ENCODE results near the gene HSPA5. TPM values are rescaled to one million over a fixed set of nuclear protein-coding genes. Genes with fewer than 3 reads are reported as not detected.
"Not testable (repeated sequence)": the region's sequence is repeated elsewhere in the genome, so short reads cannot be mapped to it uniquely, and the experiment has no call there.

The HSPA5 gene
- total and polyA plus RNA-seq, 5 donors from 2014 or later = 132 to 167 (median 150) TPM

GRCh38 chr9:125200216-125201047 is 40.7 kb downstream of the HSPA5 start, which contains the start of gene RABEPK:
Gene RABEPK (plus strand): TSS chr9:125200542. CDS start chr9:125203014, 2,472 bp downstream.
- Mint-ChIP-seq H3K9me3 (no peaks in the 10 kb centered on the region), H3K4me3 (peak within 1 kb of the TSS; percentile 87 to 95 (median 92)), H3K27ac (peak within 1 kb of the TSS; percentile 95 to 97 (median 95)), H3K4me1 (peaks cover 7 to 58% (median 24%) of the 10 kb centered on the region in 4 donors), H3K36me3 (peaks cover 19% of the 10 kb centered on the region), H3K27me3 (peaks cover 4% of the 10 kb centered on the region)
- ATAC-seq (ENCODE audit: low read depth in 2 of 2) (peak; percentile 97 to 98), DNase-seq (peak; percentile 84 to 94 (median 88))
- H3K27ac ChIP-seq (ENCODE audit: insufficient read depth, low read length, poor library complexity, severe bottlenecking) = peak within 1 kb of the TSS; percentile 89
- no peaks in the 10 kb centered on the region for H3K9me3 ChIP-seq (ENCODE audit: control insufficient read depth in 2 of 2, low read length in 2 of 2)
- peak within 1 kb of the TSS; percentile 80 for H3K4me3 ChIP-seq (ENCODE audit: low read depth, low read length)
- H3K36me3 ChIP-seq (ENCODE audit: control insufficient read depth, insufficient read depth, low read length) = peaks cover 7% of the 10 kb centered on the region
- no peaks in the 10 kb centered on the region for H3K27me3 ChIP-seq (ENCODE audit: control insufficient read depth, insufficient read depth, low read length)
- H3K4me1 ChIP-seq (ENCODE audit: control insufficient read depth, insufficient read depth, low read length, poor library complexity, severe bottlenecking) = peaks cover 30% of the 10 kb centered on the region

DNA sequence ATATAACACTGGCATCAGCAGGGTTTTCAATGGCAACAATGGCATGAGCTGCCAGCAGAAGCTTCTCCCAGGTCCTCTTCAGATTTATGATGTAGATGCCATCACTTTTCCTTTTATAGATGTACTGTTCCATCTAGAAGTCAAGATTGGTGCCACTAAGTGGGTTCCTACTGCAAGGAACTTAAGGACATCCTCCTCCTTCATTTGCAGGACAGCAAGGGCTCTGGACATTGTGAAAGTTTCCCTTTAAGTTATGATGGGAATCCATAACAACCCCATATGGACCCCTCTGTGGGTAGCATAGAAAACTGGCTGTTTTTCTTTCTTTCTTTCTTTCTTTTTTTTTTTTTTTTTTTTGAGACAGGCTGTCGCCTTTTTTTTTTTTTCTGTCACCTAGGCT is 45.6 kb downstream of the HSPA5 start:
- H3K4me3 ChIP-seq (ENCODE audit: low read depth, low read length) = peak overlapping the region; percentile 58
- not testable (repeated sequence) for H3K27ac ChIP-seq (ENCODE audit: insufficient read depth, low read length, poor library complexity, severe bottlenecking); ATAC-seq (ENCODE audit: low read depth in 2 of 2); H3K27me3 Mint-ChIP-seq; H3K36me3 ChIP-seq (ENCODE audit: control insufficient read depth, insufficient read depth, low read length); H3K36me3 Mint-ChIP-seq; H3K9me3 ChIP-seq (ENCODE audit: control insufficient read depth in 2 of 2, low read length in 2 of 2); H3K9me3 Mint-ChIP-seq; DNase-seq; H3K27me3 ChIP-seq (ENCODE audit: control insufficient read depth, insufficient read depth, low read length)
- H3K4me3 Mint-ChIP-seq = peak overlapping the region; percentile 85 to 94 (median 90)
- peaks cover 69% of the 10 kb centered on the region for H3K4me1 ChIP-seq (ENCODE audit: control insufficient read depth, insufficient read depth, low read length, poor library complexity, severe bottlenecking)
- H3K27ac Mint-ChIP-seq = peak overlapping the region; percentile 95 to 98 (median 97)
- peaks cover 14 to 84% (median 26%) of the 10 kb centered on the region in 4 donors for H3K4me1 Mint-ChIP-seq

GRCh38 chr9:125194466-125194865 is 46.7 kb downstream of the HSPA5 start:
- H3K4me1 Mint-ChIP-seq = peaks cover 14 to 90% (median 26%) of the 10 kb centered on the region in 4 donors
- not testable (repeated sequence) for H3K36me3 Mint-ChIP-seq

DNA sequence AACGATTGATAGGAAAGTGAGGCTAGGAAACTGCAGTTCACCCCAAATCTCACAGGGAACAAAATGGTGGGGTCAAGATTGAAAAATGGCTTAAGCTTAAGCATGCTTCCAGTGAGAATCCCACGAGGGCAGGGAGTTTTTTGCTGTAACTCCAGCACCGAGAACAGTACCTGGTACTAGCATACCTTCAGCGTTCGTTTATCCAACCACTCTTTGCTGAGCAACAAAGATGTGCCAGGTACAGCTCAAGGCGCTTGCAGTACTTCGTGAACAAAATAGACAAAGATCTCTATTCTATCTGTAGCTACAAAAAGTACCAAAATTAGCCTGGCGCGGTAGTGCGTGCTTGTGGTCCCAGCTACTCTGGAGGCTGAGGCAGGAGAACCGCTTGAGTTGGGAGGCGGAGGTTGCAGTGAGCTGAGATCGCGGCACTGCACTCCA is 50.8 kb downstream of the HSPA5 start:
- H3K27ac ChIP-seq (ENCODE audit: insufficient read depth, low read length, poor library complexity, severe bottlenecking) = peak overlapping the region; percentile 93
- Mint-ChIP-seq H3K27me3 (no peaks in the 10 kb centered on the region), H3K4me3 (peak overlapping the region; percentile 94 to 99 (median 98)), H3K4me1 (peaks cover 20 to 85% (median 35%) of the 10 kb centered on the region in 4 donors), H3K9me3 (no peaks in the 10 kb centered on the region), H3K36me3 (peaks cover 12% of the 10 kb centered on the region), H3K27ac (peak overlapping the region; percentile 95 to 98 (median 98))
- peaks cover 74% of the 10 kb centered on the region for H3K4me1 ChIP-seq (ENCODE audit: control insufficient read depth, insufficient read depth, low read length, poor library complexity, severe bottlenecking)
- peak in 2 of 3 donors; percentile 17 to 51 for DNase-seq
- H3K9me3 ChIP-seq (ENCODE audit: control insufficient read depth in 2 of 2, low read length in 2 of 2) = no peaks in the 10 kb centered on the region
- no peaks in the 10 kb centered on the region for H3K27me3 ChIP-seq (ENCODE audit: control insufficient read depth, insufficient read depth, low read length)
- peaks cover 2% of the 10 kb centered on the region for H3K36me3 ChIP-seq (ENCODE audit: control insufficient read depth, insufficient read depth, low read length)
- peak overlapping the region; percentile 97 for H3K4me3 ChIP-seq (ENCODE audit: low read depth, low read length)
- ATAC-seq (ENCODE audit: low read depth in 2 of 2) = no peak

More at GRCh38 chr9:125194466-125194865, 46.7 kb downstream of the HSPA5 start:
- ATAC-seq (ENCODE audit: low read depth in 2 of 2); H3K9me3 ChIP-seq (ENCODE audit: control insufficient read depth in 2 of 2, low read length in 2 of 2); DNase-seq; H3K36me3 ChIP-seq (ENCODE audit: control insufficient read depth, insufficient read depth, low read length); H3K27me3 Mint-ChIP-seq; H3K9me3 Mint-ChIP-seq; H3K27me3 ChIP-seq (ENCODE audit: control insufficient read depth, insufficient read depth, low read length): not testable (repeated sequence)
- peak overlapping the region; percentile 95 to 98 (median 97) for H3K27ac Mint-ChIP-seq
- peak overlapping the region; percentile 62 for H3K27ac ChIP-seq (ENCODE audit: insufficient read depth, low read length, poor library complexity, severe bottlenecking)
- peak overlapping the region; percentile 85 to 94 (median 90) for H3K4me3 Mint-ChIP-seq
- peak overlapping the region; percentile 65 for H3K4me3 ChIP-seq (ENCODE audit: low read depth, low read length)
- peaks cover 70% of the 10 kb centered on the region for H3K4me1 ChIP-seq (ENCODE audit: control insufficient read depth, insufficient read depth, low read length, poor library complexity, severe bottlenecking)

GRCh38 chr9:125189361-125190289 is 51.5 kb downstream of the HSPA5 start, which contains the start of gene PPP6C:
Gene PPP6C (minus strand): TSS chr9:125189803. CDS start chr9:125189718, 85 bp downstream.
- Mint-ChIP-seq H3K4me1 (peaks cover 12 to 83% (median 32%) of the 10 kb centered on the region in 4 donors), H3K9me3 (no peaks in the 10 kb centered on the region), H3K27ac (peak within 1 kb of the TSS; percentile 95 to 98 (median 98)), H3K27me3 (no peaks in the 10 kb centered on the region), H3K36me3 (peaks cover 15% of the 10 kb centered on the region), H3K4me3 (peak within 1 kb of the TSS; percentile 94 to 99 (median 98))
- Histone ChIP-seq H3K9me3 (ENCODE audit: control insufficient read depth in 2 of 2, low read length in 2 of 2) (no peaks in the 10 kb centered on the region), H3K36me3 (ENCODE audit: control insufficient read depth, insufficient read depth, low read length) (peaks cover 2% of the 10 kb centered on the region), H3K4me1 (ENCODE audit: control insufficient read depth, insufficient read depth, low read length, poor library complexity, severe bottlenecking) (peaks cover 67% of the 10 kb centered on the region), H3K27me3 (ENCODE audit: control insufficient read depth, insufficient read depth, low read length) (no peaks in the 10 kb centered on the region), H3K4me3 (ENCODE audit: low read depth, low read length) (peak within 1 kb of the TSS; percentile 97), H3K27ac (ENCODE audit: insufficient read depth, low read length, poor library complexity, severe bottlenecking) (peak within 1 kb of the TSS; percentile 93)
- ATAC-seq (ENCODE audit: low read depth in 2 of 2) = peak; percentile 95 to 98
- DNase-seq = peak; percentile 95 to 98 (median 96)

DNA sequence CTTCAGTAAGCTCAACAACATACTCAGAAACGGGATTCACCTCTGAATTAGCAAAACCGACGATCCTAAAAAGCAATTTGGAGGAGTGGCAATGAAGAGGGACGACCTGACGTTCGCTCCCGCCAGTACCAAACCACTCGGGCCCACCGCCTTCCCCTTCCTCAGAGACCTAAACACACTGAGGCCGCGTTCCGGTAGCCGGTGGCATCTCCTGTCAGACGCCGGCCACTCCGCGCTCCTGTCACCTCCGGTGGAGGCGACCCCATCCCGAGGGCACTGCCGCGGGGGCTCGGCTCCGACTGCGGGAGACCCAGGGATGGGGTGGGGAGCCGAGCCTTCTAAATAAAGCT is 52.2 kb downstream of the HSPA5 start:
- DNase-seq (peak; percentile 17 to 43 (median 30)), ATAC-seq (ENCODE audit: low read depth in 2 of 2) (no peak)
- peaks cover 12 to 81% (median 30%) of the 10 kb centered on the region in 4 donors for H3K4me1 Mint-ChIP-seq
- Histone ChIP-seq H3K9me3 (ENCODE audit: control insufficient read depth in 2 of 2, low read length in 2 of 2) (no peaks in the 10 kb centered on the region), H3K4me3 (ENCODE audit: low read depth, low read length) (peak overlapping the region; percentile 97), H3K27ac (ENCODE audit: insufficient read depth, low read length, poor library complexity, severe bottlenecking) (peak overlapping the region; percentile 93), H3K36me3 (ENCODE audit: control insufficient read depth, insufficient read depth, low read length) (peaks cover 3% of the 10 kb centered on the region), H3K27me3 (ENCODE audit: control insufficient read depth, insufficient read depth, low read length) (no peaks in the 10 kb centered on the region), H3K4me1 (ENCODE audit: control insufficient read depth, insufficient read depth, low read length, poor library complexity, severe bottlenecking) (peaks cover 60% of the 10 kb centered on the region)
- no peaks in the 10 kb centered on the region for H3K27me3 Mint-ChIP-seq
- peak overlapping the region in 2 of 3 donors; percentile 95 to 98 for H3K27ac Mint-ChIP-seq
- peak overlapping the region; percentile 94 to 99 (median 98) for H3K4me3 Mint-ChIP-seq
- peaks cover 15% of the 10 kb centered on the region for H3K36me3 Mint-ChIP-seq
- no peaks in the 10 kb centered on the region for H3K9me3 Mint-ChIP-seq
